Measurements from ENCODE around the gene FTCDNL1.

Gene FTCDNL1

DNA sequence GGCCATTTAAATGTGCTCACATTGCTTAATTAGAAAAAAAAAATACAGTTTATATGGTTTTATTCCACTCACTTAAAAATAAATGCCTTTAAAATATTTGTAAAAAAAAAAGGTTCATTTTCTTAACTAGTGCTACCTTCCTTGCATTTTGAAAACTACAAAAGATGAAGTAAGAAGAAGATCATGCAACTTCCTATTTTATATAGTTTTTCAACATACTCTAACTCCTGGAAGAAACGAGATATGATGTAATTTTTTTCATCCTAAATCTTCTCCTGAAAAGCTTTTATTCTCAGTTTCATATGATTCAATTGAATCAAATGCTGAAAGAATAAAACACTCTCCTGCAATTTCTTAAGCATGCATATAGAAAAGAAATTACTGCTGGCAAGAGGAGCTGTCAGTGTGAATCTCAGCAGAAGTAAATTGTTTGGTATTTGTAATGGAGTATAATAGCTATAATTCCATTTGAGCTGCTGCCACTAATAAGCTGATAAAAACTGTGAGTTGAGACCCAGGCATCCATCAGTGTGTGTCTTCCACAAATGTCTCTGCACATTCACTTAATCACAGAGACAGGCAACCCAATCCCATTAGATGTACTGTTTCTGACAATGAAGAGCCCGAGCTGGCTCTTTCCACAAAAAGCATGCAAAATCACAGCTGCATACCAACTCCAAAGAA is 3.7 kb downstream of the FTCDNL1 start:
- no peak overlapping the region for H3K4me3 ChIP-seq (ENCODE audit: low read depth, low read length)
- no peak for DNase-seq (ENCODE audit: low read depth)
- TF ChIP-seq, protein P1, sequence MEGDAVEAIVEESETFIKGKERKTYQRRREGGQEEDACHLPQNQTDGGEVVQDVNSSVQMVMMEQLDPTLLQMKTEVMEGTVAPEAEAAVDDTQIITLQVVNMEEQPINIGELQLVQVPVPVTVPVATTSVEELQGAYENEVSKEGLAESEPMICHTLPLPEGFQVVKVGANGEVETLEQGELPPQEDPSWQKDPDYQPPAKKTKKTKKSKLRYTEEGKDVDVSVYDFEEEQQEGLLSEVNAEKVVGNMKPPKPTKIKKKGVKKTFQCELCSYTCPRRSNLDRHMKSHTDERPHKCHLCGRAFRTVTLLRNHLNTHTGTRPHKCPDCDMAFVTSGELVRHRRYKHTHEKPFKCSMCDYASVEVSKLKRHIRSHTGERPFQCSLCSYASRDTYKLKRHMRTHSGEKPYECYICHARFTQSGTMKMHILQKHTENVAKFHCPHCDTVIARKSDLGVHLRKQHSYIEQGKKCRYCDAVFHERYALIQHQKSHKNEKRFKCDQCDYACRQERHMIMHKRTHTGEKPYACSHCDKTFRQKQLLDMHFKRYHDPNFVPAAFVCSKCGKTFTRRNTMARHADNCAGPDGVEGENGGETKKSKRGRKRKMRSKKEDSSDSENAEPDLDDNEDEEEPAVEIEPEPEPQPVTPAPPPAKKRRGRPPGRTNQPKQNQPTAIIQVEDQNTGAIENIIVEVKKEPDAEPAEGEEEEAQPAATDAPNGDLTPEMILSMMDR (IDR thresholded peaks at IDR 0.05; ENCODE audit: control insufficient read depth, extremely low read depth, insufficient read depth), result no peak

- DNase-seq (ENCODE audit: low read depth), result no peak
- TF ChIP-seq, protein P1 (IDR thresholded peaks at IDR 0.05; ENCODE audit: control insufficient read depth, extremely low read depth, insufficient read depth), result no peak
- no peak overlapping the region for H3K4me3 ChIP-seq (ENCODE audit: low read depth, low read length)
Observed at GRCh38 chr2:199842631-199843395, 8.2 kb downstream of the FTCDNL1 start.

DNA sequence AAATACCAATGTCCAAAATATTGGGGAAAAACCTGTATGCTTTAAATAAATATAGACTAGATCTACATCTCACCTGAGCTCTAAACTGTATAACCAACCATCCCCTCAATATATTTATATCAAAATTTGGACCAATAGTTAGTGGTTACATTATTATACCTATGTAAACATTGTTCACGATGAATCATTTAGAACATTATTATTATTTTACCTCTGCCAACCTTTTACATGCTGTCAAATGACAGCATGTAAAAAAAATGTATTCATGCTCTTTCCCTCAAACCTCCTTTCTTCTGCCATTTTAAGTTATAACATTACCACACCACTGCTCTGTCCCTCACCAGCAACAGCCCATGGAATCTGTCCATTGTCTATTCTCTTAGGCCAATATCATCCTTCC is 9.6 kb downstream of the FTCDNL1 start:
- DNase-seq (ENCODE audit: low read depth), result no peak
- TF ChIP-seq, protein P1 (IDR thresholded peaks at IDR 0.05; ENCODE audit: control insufficient read depth, extremely low read depth, insufficient read depth), result no peak
- H3K4me3 ChIP-seq (ENCODE audit: low read depth, low read length), result no peak overlapping the region

GRCh38 chr2:199838399-199838798 is 12.6 kb downstream of the FTCDNL1 start:
- no peak overlapping the region for H3K4me3 ChIP-seq (ENCODE audit: low read depth, low read length)
- TF ChIP-seq, protein P1 (IDR thresholded peaks at IDR 0.05; ENCODE audit: control insufficient read depth, extremely low read depth, insufficient read depth), result no peak
- DNase-seq (ENCODE audit: low read depth), result no peak

DNA sequence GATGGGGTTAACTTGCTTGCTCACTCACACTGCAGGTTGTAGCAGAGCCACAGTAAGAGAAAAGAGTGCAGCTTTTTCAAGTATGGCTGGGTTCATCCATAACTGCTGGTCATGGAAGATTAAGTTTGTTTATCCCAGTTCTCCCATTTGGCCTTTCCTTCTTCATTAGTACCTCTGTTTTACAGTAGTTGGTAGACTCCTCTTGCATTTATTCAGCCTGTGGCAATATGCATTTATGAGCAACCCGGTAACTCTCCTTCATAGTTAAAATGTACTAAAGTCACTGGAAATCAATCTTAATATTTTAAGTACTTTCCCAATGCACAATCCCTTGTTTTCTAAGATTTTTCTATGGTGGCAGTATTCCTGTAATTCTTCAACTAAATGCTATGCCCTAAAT is 14.0 kb downstream of the FTCDNL1 start:
- DNase-seq (ENCODE audit: low read depth), result no peak
- no peak overlapping the region for H3K4me3 ChIP-seq (ENCODE audit: low read depth, low read length)
- TF ChIP-seq, protein P1 (IDR thresholded peaks at IDR 0.05; ENCODE audit: control insufficient read depth, extremely low read depth, insufficient read depth), result no peak

GRCh38 chr2:199833525-199833924 is 17.5 kb downstream of the FTCDNL1 start:
- no peak overlapping the region for H3K4me3 ChIP-seq (ENCODE audit: low read depth, low read length)
- TF ChIP-seq, protein P1 (IDR thresholded peaks at IDR 0.05; ENCODE audit: control insufficient read depth, extremely low read depth, insufficient read depth), result no peak
- no peak for DNase-seq (ENCODE audit: low read depth)
